Left renal cortex interstitium (tissue), 4 donors: ENCODE results near the gene KDSR. TPM values are rescaled to one million over a fixed set of nuclear protein-coding genes. Genes with fewer than 3 reads are reported as not detected.

Experiments
- DNase-seq, 4 donors: peaks; one replicate each; pipeline ENCODE4 v3.0.0-alpha.2; 2013; ENCODE audit warnings: low read depth in 4 of 4, low spot score in 2 of 4, missing footprints in 1 of 4
- polyA plus RNA-seq, 4 donors: library from polyadenylated mRNA; unstranded; fragments of 120-200 nt; gene quantifications; one replicate each; pipeline ENCODE4 v1.2.1, GENCODE V29; 2013; ENCODE audit not compliant: insufficient read length in 4 of 4

Gene KDSR
- 10 to 100 TPM; 38.3 to 46.5 (median 41.8) TPM for polyA plus RNA-seq

GRCh38 chr18:63367053-63367953, at the start of gene KDSR:
KDSR (minus strand) TSS chr18:63367206; CDS start chr18:63367118, 88 bp downstream.
- peak; percentile 94 to 97 (median 96) for DNase-seq

GRCh38 chr18:63412953-63413352, 45.9 kb upstream of the KDSR start:
- no peak for DNase-seq

- DNase-seq: no peak
Measured at GRCh38 chr18:63410792-63411191, 43.8 kb upstream of the KDSR start.

GRCh38 chr18:63409301-63409700, 42.3 kb upstream of the KDSR start:
- no peak for DNase-seq

- DNase-seq: no peak
Measured at GRCh38 chr18:63407734-63408133, 40.7 kb upstream of the KDSR start.

GRCh38 chr18:63405986-63406385, 39.0 kb upstream of the KDSR start:
- no peak for DNase-seq

- DNase-seq: no peak
Measured at GRCh38 chr18:63402246-63403162, 35.5 kb upstream of the KDSR start.

GRCh38 chr18:63399300-63399699, 32.3 kb upstream of the KDSR start:
- DNase-seq: no peak

- no peak for DNase-seq
Measured at GRCh38 chr18:63397349-63397748, 30.3 kb upstream of the KDSR start.

- DNase-seq: no peak
Measured at GRCh38 chr18:63395503-63395902, 28.5 kb upstream of the KDSR start.

GRCh38 chr18:63394954-63395353, 27.9 kb upstream of the KDSR start:
- DNase-seq: no peak

GRCh38 chr18:63387861-63388260, 20.9 kb upstream of the KDSR start:
- no peak for DNase-seq

GRCh38 chr18:63382843-63383242, 15.8 kb upstream of the KDSR start:
- DNase-seq: no peak

- DNase-seq: no peak
Measured at GRCh38 chr18:63379639-63379962, 12.6 kb upstream of the KDSR start.

GRCh38 chr18:63378919-63379638, 12.1 kb upstream of the KDSR start:
- no peak for DNase-seq

- DNase-seq: no peak
Measured at GRCh38 chr18:63377275-63377980, 10.4 kb upstream of the KDSR start.

- no peak for DNase-seq
Measured at GRCh38 chr18:63376538-63376937, 9.5 kb upstream of the KDSR start.

- no peak for DNase-seq
Measured at GRCh38 chr18:63374540-63374939, 7.5 kb upstream of the KDSR start.

GRCh38 chr18:63373161-63373560, 6.2 kb upstream of the KDSR start:
- DNase-seq: no peak

GRCh38 chr18:63368611-63369010, 1.6 kb upstream of the KDSR start:
- DNase-seq: no peak
